ENCODE data around the gene ROBO2.

ROBO2 gene

DNA sequence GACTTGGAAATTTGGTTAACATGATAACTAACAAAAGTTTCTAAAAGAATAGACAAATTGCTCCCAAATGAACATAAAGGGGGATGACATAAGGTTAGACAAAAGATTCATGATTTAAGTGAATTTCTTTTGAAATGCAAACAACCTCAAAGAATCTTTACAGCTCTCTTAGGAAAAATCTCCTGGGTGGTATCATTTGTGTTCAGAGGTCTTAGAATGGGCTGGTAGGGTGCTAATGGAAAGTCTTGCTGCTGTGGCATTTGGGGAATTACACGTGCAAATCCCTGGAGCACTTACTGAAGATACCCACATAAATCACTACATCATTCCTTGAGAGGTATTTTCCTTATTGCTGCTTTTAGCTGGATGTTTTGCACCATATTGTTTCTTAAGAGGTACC, 14.4 kb upstream of the ROBO2 start:
- TF ChIP-seq, protein P1, sequence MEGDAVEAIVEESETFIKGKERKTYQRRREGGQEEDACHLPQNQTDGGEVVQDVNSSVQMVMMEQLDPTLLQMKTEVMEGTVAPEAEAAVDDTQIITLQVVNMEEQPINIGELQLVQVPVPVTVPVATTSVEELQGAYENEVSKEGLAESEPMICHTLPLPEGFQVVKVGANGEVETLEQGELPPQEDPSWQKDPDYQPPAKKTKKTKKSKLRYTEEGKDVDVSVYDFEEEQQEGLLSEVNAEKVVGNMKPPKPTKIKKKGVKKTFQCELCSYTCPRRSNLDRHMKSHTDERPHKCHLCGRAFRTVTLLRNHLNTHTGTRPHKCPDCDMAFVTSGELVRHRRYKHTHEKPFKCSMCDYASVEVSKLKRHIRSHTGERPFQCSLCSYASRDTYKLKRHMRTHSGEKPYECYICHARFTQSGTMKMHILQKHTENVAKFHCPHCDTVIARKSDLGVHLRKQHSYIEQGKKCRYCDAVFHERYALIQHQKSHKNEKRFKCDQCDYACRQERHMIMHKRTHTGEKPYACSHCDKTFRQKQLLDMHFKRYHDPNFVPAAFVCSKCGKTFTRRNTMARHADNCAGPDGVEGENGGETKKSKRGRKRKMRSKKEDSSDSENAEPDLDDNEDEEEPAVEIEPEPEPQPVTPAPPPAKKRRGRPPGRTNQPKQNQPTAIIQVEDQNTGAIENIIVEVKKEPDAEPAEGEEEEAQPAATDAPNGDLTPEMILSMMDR (IDR thresholded peaks at IDR 0.05; ENCODE audit: control insufficient read depth, extremely low read depth, insufficient read depth) = no peak
- DNase-seq (ENCODE audit: low read depth) = no peak
- H3K4me3 ChIP-seq (ENCODE audit: low read depth, low read length) = no peak overlapping the region

DNA sequence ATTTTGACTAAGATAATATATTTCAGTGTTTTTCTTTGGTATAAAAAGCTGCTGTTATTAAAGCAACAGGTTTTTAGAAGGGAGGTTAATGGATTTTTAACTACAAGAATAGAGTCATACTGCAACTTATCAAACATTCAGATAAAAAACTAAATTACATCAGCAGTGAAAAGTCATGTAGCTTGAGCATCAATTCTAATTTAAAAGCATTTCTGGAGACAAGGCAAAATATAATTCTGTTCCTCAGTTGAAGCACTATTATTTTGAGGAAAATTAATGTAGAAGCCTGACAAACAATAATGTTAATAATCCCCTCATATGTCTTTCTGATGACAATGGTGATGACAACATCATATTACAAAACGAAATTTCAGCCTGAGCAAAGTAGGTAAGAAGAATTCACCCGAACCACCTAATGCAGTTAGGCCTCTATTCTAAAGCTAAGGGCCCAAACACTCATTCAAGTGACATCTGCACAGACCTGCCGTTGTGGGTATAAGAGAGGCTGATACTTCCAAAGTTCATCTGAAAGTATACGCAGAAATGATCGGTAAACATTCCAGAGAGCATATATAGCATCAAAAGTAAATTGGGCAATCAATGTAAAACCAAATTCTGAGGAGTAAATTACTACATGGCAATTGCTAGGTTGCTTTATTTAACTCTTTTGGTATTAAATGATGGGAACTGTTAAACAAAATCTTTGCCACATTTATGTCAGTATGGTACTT, 12.8 kb upstream of the ROBO2 start:
- TF ChIP-seq, protein P1 (IDR thresholded peaks at IDR 0.05; ENCODE audit: control insufficient read depth, extremely low read depth, insufficient read depth) = no peak
- no peak for DNase-seq (ENCODE audit: low read depth)
- no peak overlapping the region for H3K4me3 ChIP-seq (ENCODE audit: low read depth, low read length)

DNA sequence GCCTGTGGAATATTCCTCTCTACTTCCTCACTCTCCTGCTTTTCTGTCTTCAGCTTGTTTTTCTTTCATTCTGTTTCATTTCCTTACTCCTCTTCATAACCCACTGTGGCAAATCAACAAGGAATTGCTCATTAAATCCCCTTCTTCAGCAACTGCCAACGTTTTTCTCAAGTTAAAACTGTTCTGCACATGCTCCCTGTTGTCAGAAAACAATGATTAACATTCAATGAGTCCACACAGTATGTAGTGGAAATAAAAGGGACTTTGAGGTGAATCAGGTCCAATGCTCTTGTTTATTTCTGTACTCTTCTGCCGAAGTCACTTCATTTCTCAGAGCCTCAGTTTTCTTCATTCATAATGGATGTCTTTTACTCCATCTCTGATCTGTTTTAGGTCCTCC, 11.9 kb upstream of the ROBO2 start:
- TF ChIP-seq, protein P1 (IDR thresholded peaks at IDR 0.05; ENCODE audit: control insufficient read depth, extremely low read depth, insufficient read depth) = no peak
- DNase-seq (ENCODE audit: low read depth) = no peak

DNA sequence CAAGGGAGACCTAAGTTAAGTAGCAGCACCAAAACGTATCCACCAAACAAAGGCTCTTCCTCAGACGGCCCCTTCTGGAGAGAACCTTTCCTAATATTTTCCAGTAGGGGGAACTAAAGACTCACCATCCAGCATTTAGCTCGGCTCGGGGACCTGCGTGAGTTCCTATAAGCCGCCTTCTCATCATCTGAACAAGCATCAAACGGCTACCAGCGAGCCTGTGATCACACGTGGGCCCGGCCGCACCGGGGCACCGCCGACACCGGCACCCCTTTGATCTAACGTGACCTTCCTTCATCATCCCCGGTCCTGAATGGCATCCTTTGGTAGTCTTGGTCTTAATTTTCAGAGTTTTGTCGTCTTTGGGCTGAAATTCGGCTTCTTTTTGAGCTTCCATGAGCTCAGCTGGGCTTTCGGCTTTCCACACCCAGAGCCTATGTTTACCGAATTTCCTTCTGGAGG, 1.4 kb upstream of the ROBO2 start:
- H3K4me3 ChIP-seq (ENCODE audit: low read depth, low read length) = no peak overlapping the region
- TF ChIP-seq, protein P1 (IDR thresholded peaks at IDR 0.05; ENCODE audit: control insufficient read depth, extremely low read depth, insufficient read depth) = peak; percentile 67
- peak; percentile 44 for DNase-seq (ENCODE audit: low read depth)

More for the DNA sequence above, 11.9 kb upstream of the ROBO2 start:
- H3K4me3 ChIP-seq (ENCODE audit: low read depth, low read length) = no peak overlapping the region

DNA sequence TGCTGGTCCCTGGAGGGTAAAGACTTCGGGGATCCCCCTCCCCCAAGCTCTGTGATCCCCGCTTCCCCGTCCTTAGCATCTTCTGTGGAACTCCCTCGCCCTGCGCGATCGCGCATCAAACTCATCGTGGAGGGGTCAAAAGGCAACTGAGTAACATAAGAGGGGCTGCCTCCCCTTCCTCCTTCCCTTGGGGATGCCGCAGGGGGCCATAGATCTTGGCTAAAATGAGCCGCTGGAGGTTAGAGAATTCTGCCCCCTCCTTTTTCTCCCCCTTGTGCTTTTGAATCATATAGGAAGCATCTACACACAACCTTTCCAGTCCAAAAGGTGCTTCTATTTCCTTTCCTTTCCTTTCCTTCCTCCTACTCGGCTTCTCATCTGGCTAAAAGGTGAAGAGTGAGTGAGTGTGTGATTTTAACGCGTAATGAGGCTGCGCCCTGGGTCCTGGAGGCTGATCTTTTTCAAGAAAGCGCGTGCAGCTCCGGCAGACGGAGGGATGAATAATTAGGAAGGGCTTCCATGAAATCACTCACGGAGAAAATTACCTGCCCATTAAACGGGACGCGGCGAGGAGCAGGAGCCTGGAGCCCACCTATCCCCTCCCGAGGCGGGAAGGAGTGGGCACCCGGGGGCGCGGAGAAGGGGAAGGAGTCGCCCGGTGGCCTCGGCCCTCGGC, 831 bp upstream of the ROBO2 start:
- H3K4me3 ChIP-seq (ENCODE audit: low read depth, low read length) = no peak overlapping the region
- TF ChIP-seq, protein P1 (IDR thresholded peaks at IDR 0.05; ENCODE audit: control insufficient read depth, extremely low read depth, insufficient read depth) = no peak

DNA sequence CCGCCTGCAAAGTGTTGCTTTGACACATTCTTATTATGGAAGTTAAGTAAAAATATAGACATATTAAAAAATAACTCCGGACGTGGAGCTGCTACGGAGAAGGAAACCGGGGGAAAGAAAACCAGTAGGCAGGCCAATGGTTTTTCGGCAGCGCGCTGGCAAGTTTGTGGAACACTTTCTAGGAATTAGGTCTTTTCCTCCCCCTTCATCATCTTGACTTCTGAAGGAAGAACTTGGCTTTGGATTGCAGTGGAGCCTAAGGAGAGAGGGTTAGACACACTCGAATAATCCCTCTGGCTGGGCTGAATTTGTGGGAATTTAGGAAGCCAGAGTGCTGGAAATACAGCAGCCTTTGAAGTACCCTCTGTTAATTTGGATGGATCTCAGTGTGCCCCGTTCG, 317 bp downstream of the ROBO2 start:
- DNase-seq (ENCODE audit: low read depth) = no peak
- H3K4me3 ChIP-seq (ENCODE audit: low read depth, low read length) = no peak overlapping the region
- TF ChIP-seq, protein P1 (IDR thresholded peaks at IDR 0.05; ENCODE audit: control insufficient read depth, extremely low read depth, insufficient read depth) = no peak

More for the DNA sequence above, 831 bp upstream of the ROBO2 start:
- no peak for DNase-seq (ENCODE audit: low read depth)
